HG03135 (cell line): ENCODE measurements around the gene XPO5.
"Not testable (repeated sequence)": the region's sequence is repeated elsewhere in the genome, so short reads cannot be mapped to it uniquely, and the experiment has no call there.

Source experiments
- ATAC-seq: cut with Tn5 transposase; IDR thresholded peaks from one replicate; pipeline ENCODE4 v1.9.1; 2021; ENCODE audit warnings: mild to moderate bottlenecking, moderate library complexity; ENCODE audit not compliant: unreplicated experiment

Gene XPO5

DNA sequence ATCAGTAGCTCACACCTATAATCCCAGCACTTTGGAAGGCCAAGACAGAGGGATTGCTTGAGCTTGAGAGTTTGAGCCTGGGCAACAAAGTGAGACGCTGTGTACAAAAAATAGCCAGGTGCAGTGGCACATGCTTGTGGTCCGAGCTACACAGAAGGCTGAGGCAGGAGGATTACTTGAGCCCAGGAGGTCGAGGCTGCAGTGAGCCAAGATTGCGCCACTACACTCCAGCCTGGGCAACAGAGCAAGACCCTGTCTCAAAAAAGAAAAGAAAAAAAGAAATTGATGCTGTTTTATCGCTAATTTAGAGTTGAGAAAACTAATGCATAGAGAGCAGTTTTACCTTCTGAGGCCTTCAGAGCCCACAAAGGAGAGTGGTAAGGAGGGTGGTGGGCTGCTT is 77.5 kb downstream of the XPO5 start:
- not testable (repeated sequence) for ATAC-seq

- no peak for ATAC-seq
Measured at GRCh38 chr6:43497689-43498088, 78.1 kb downstream of the XPO5 start.

- no peak for ATAC-seq
Measured at GRCh38 chr6:43497129-43497396, 78.8 kb downstream of the XPO5 start.

GRCh38 chr6:43496370-43497128 is 79.3 kb downstream of the XPO5 start:
- ATAC-seq: no peak

GRCh38 chr6:43495409-43495941 is 80.4 kb downstream of the XPO5 start:
- no peak for ATAC-seq

DNA sequence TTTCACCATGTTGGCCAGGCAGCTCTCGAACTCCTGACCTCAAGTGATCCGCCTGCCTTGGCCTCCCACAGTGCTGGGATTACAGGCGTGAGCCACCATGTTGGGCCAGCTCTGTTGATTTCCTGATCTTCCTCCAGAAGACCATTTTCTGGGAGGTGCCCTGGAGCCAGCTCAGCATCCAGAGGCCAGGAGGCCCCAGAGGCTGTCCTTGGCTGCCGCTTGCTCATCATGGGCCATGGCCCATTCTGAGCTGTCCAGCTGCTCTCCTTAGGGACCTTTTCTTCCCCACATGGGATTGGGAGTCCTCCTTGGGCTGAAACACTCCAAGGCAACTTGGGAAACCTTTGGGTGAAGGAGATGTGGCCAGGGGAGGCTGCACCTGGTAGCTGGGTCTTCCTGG is 81.1 kb downstream of the XPO5 start:
- no peak for ATAC-seq

DNA sequence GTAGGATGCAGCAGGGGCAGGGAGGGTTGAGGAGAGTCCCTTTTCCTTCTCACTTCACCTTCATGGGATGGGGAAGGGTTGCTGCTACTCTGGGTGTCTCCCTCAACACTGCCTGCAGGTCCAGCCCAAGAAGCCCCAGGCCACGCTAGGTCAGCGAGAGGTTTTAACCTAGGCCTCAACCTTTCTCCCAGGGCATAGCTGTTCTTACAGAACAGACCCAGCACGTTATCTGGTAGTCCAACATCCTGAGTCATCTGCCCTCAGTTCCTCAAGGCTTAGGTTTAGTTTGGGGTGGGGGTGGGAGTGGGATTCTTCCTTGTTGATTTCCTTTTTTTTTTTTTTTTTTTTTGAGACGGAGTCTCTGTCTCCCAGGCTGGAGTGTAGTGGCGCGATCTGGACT is 81.5 kb downstream of the XPO5 start:
- ATAC-seq: no peak

DNA sequence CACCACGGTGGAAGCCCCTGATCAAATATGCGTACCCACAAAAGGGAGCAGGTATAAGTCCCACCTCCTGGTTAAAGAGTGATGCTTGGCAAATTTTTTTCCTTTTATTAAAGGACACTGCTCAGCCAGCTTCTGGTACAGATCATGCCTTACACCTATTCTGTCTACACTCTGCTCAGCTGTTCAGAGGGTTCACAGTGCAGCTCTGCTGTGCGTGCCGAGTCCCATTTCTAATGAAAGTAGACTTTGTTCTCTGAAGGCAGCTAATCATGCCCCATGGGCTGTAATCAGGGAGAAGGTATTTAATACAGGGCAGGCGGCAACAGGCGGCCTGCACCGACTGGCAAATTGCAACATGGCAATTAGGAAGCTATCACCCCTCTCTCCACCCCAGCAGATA is 82.0 kb downstream of the XPO5 start:
- ATAC-seq: no peak

DNA sequence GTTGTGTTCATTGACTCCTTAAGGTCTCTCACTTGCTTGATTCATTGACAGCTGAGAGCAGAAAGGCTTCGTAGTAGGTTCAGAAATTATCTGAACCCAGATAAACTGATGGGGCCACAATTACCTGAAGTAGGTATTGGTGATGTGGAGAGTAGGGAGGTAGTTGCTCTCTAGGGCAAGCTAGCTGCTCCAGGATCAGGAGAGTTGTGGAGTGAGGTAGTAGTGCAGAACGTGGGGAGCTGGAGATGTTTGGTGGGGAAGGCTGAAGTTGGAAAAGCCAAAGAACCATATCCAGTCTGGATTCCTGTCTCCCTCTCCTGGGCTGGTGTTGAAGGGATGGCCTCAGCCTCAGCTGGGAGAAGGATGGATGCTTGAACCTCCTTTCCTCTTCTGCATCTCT is 82.6 kb downstream of the XPO5 start:
- no peak for ATAC-seq

- ATAC-seq: no peak
Measured at GRCh38 chr6:43492673-43493072, 83.2 kb downstream of the XPO5 start.

GRCh38 chr6:43491750-43492661 is 83.8 kb downstream of the XPO5 start:
- ATAC-seq: no peak

DNA sequence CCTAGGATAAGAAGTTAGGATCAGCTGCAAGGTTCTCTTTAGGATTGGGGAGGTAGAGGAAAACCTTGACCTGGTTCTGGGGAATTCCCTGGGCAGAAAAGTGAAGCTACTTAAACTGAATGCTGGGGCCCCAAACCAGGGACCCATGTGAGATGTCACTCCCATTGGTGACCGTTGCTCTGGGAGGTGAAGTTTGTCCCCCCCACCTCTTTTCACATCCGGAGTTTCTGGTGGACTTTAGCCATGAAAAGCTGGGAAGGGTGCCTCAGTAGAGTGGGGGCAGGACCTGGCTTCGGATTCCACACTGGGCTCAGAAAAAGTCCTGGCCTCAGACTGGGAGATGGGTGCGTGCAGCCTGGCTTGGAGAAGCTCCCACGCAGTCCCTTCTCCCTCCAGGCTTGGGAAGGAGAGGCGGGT is 85.3 kb downstream of the XPO5 start:
- no peak for ATAC-seq

DNA sequence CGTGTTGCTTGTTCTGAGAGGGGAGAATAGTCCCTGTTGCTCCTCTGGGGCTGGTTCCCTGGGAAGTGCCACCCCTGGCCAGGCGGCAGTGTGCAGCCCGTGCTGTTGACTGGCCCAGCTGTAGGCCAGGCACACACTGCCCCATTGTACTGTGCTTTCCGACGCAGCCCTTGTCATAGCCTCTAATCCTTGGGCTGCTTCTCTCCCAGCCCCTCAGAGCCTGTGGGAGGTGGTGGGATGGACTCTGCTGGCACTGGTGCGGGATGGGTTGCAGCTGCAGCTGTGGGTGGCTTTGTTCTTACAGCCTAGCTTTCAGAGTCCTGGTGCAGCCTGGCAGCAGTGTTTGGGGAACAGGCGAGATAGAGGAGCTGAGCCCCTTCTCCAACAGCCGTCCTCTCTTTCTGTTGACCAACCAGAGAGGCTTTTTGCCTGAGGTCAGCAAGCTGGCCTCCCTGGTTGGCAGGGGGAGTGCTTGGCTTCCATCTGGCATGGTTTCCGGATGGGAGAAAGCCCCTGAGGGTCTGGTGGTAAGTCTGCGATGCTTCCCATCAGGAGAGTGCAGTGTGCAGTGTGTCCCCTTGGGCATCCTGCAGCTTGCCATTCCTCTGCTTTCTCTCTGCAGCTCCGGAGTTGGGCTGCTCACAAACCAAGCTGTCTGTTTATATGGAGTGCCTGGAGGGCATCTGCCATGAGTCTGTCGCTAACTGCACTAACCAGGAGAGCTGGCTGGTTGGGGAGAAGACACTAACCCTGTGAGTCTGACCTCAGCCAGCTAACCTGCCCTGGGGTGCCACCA is 86.4 kb downstream of the XPO5 start:
- ATAC-seq: no peak

DNA sequence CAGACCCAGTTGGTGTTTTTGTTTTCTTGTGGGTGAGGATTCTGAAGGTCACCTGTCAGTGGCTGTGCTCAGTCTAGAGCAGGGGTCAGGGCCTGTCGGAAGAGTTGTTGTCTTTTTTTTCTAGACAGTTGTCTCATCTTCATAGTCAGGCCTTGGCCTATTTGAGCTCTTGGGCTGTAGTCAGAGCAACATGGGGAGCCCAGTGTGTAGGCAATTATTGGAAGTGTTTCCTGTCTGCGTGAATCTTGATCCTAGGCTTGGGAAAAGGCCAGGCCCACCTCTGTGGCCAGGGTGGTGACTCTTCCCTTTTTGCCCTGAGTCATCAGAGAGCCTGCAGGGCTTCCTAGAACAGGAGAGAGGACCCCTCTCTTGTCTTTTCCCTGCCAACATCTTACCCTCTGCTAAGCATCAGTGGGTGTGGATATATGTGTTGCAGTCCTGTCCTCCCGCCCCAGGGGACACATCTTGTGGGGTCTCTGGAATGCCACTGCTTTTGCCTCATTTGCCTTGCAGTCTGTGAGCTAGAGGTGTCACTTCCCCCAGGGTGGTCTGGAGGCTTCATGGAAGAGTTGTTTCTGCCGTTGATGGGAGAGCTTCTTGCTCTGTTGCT is 87.1 kb downstream of the XPO5 start:
- ATAC-seq: no peak

DNA sequence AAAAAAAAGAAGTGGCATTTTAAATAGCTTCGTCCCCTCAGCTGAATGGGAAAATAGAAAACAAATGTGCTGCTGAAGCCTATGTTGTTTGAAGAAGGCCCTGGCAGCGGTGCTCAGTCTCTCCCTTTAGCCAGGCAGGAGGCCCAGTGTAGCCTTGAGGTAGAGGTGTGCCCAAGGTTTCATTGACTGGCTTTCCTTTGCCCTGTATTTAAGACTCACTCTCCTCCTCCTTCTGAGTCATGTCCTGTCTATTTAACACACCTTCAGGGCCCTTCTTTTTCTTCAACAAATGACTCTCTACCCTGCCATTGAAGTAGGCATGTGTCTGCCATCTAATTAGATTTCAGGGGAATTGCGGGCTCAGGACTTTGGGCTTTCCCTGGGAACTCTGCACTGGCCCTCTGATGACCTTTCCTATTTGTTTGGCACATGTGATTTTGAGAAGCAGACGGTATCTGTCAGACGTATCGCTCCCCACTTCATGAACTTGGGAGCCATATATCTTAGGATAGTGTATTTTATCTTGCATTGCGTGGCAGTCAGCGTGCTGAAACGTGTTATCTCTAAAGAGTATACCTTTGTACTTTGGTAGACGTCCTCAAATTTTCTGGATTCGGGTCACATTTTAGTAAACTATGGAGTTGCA is 94.1 kb downstream of the XPO5 start:
- ATAC-seq: no peak

- no peak for ATAC-seq
Measured at GRCh38 chr6:43481075-43481474, 94.8 kb downstream of the XPO5 start.

- no peak for ATAC-seq
Measured at GRCh38 chr6:43478008-43478372, 97.8 kb downstream of the XPO5 start.

DNA sequence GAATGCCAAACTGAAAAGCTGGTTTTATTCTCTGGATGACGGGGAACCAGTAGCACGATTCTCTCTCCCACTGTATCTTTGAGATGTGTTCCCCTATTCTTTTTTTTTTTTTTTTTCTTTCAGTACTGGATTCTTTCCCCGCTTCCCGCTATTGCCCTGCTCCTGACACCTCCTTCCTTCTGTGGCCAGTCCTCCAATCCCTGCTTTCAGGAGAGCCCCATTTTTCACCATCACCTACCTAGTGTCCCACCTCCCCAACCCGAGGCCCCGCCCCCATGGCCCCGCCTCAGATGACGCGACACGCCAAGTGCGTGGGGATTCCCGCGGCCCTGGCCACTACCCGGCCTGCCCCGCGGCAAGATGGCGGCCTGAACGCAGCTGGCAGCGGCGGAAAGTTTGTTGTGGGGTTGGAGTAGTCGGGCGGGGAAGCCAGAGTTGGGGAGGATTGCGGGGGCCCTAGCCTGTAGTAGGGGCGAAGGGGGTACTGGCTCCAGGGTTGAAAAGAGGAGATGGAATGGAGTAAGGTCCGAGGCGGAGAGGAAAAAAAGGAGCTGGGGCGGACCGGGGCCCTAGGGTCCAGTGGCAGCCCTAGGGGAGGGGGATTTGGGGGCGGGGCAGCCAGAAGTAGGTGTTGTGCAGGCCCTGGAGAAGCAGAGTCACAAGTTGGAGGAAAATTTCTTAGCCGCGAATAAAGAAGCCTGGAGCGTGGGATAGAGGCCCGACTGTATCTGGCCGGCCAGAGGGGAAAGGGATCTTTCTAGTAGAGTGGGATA is 98.4 kb downstream of the XPO5 start, which contains the start of gene TJAP1:
TSS of gene TJAP1 (plus strand) at position 336 of the 773 bp plus-strand sequence. CDS start 21,432 bp downstream, outside the sequence.
- peak; percentile 98 for ATAC-seq

DNA sequence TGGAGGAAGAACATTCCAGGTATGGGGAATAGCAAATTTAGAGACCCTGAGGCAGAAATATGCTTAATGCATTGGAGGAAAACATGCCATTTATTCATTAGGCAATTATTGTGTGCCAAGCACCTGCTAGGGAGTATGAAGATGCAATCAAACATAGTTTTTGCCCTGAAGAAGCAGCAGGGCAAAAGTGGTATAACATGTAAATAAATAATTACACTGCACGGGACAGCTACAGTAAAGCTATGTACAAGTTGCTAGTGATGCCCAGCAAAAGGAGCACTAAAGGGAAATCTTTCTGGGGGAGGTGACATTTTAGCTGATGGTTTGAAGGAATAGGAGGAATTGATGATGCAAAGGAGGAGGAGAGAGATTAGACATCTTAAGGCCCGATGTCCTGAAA is 99.1 kb downstream of the XPO5 start:
- ATAC-seq: no peak

DNA sequence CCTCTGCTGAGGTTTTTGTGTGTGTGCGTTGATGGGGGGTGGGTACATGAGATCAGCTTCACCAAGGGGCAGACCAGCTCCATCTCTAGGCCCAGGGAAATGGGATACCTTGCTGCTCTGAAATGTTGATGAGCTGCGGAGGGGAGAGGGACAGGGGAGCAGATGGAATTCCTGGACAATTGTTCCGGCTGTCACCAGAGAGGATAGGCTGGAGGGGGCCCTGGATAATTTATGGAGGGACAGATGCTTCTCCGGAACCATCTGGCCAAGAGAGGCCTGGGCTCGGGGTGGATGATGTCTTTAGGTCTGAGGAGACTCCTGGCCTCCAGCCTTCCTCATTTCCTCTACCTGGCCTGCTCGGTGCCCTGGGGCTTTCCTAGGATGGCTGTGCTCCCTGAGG is 100.3 kb downstream of the XPO5 start:
- no peak for ATAC-seq
